ENCODE results near the gene ST7.

GRCh38 chr7:116918704-116919103, 34.6 kb upstream of the ST7 start:
- no peak for TF ChIP-seq CTCF (IDR thresholded peaks at IDR 0.05)
- no peak for TF ChIP-seq POLR2A (IDR thresholded peaks at IDR 0.05)

All from tibial nerve (tissue), 3 donors.